T-cell (primary cell): Measurements from ENCODE around the gene NR3C1. TPM values are rescaled to one million over a fixed set of nuclear protein-coding genes. Genes with fewer than 3 reads are reported as not detected.
A peak's percentile ranks its signal among the peaks of the same experiment; 100 is the strongest.

Source experiments
- ATAC-seq, 4 experiments: fragments of 200-7000 bp in 3 of 4; fragments of 150-1000 bp in 1 of 4; cut with Tn5 transposase; replicated peaks in 1 of 4; 1 replicate in 3 of 4; 2 replicates in 1 of 4; pipeline ENCODE4 v1.10.0; 2021; ENCODE audit warnings: moderate library complexity in 3 of 4, mild to moderate bottlenecking in 2 of 4, moderate number of reproducible peaks in 1 of 4
- CTCF ChIA-PET, 2 donors: fragments of 300-600 bp; sonication (Branson Sonifier 250); formaldehyde crosslinking; loops; one replicate each; lab custom pipeline; 2022; ENCODE audit warnings: antibody characterized with exemption in 2 of 2; lab: Charles Lee
- POLR2A ChIA-PET, 2 donors: fragments of 300-600 bp; sonication (Branson Sonifier 250); formaldehyde crosslinking; loops; one replicate each; lab custom pipeline; 2022; ENCODE audit warnings: antibody characterized with exemption in 2 of 2; lab: Charles Lee
- DNase-seq, 35 experiments: peaks; one replicate each; pipeline versions ENCODE4 v3.0.0 to v3.0.0-alpha.2; 2013 to 2023
- H3K27ac ChIP-seq: one replicate; pipeline ENCODE4 v1.5.1; 2013; ENCODE audit warnings: low read length
- H3K27me3 ChIP-seq, 2 experiments: replicated peaks in 1 of 2; 1 replicate in 1 of 2; 2 replicates in 1 of 2; pipeline versions ENCODE4 v1.6.1 to v1.7.0; 2013; ENCODE audit warnings: low read length in 1 of 2, mixed read lengths in 1 of 2; ENCODE audit not compliant: control insufficient read depth in 2 of 2, insufficient read depth in 2 of 2; ENCODE audit errors: extremely low read depth in 1 of 2
- H3K36me3 ChIP-seq, 2 donors: 1 replicate in 1 of 2; 2 replicates in 1 of 2; pipeline versions ENCODE4 v1.6.1 to v1.7.0; 2013; ENCODE audit warnings: low read length in 1 of 2; ENCODE audit not compliant: control insufficient read depth in 2 of 2, insufficient read depth in 1 of 2; ENCODE audit errors: extremely low read depth in 1 of 2
- H3K4me1 ChIP-seq, 2 experiments: 1 replicate in 1 of 2; 2 replicates in 1 of 2; pipeline versions ENCODE4 v1.6.1 to v1.7.0; 2013; ENCODE audit warnings: low read length in 2 of 2, mixed read lengths in 1 of 2; ENCODE audit not compliant: insufficient read depth in 2 of 2, control insufficient read depth in 1 of 2; ENCODE audit errors: extremely low read depth in 1 of 2
- H3K4me3 ChIP-seq, 2 donors: 1 replicate in 1 of 2; 2 replicates in 1 of 2; pipeline versions ENCODE4 v1.5.1 to v1.7.0; 2013; ENCODE audit warnings: mild to moderate bottlenecking in 2 of 2, low read length in 1 of 2, moderate library complexity in 1 of 2; ENCODE audit not compliant: control insufficient read depth in 1 of 2; ENCODE audit errors: extremely low read depth in 1 of 2
- H3K9me3 ChIP-seq: 2 replicates; pipeline ENCODE4 v1.7.0; 2013
- H3K27ac Mint-ChIP-seq, 2 donors: one replicate each; pipeline ENCODE4 v1.8.0; 2020 to 2021; ENCODE audit warnings: mild to moderate bottlenecking in 2 of 2, mixed read lengths in 2 of 2
- H3K27me3 Mint-ChIP-seq, 2 donors: one replicate each; pipeline ENCODE4 v1.8.0; 2021 to 2022; ENCODE audit warnings: mixed read lengths in 2 of 2
- H3K36me3 Mint-ChIP-seq: one replicate; pipeline ENCODE4 v1.8.0; 2021; ENCODE audit warnings: mixed read lengths
- H3K4me1 Mint-ChIP-seq, 3 donors: one replicate each; pipeline ENCODE4 v1.8.0; 2020 to 2022; ENCODE audit warnings: mixed read lengths in 3 of 3, mild to moderate bottlenecking in 1 of 3
- H3K4me3 Mint-ChIP-seq, 3 donors: one replicate each; pipeline ENCODE4 v1.8.0; 2020 to 2022; ENCODE audit warnings: mild to moderate bottlenecking in 3 of 3, mixed read lengths in 3 of 3, moderate library complexity in 3 of 3
- H3K9me3 Mint-ChIP-seq, 3 donors: one replicate each; pipeline ENCODE4 v1.8.0; 2020 to 2022; ENCODE audit warnings: mixed read lengths in 3 of 3
- WGBS: methylation state at CpG from one replicate; pipeline ENCODE4 v1.1.5; 2013; ENCODE audit warnings: missing lambda C conversion rate; ENCODE audit not compliant: insufficient coverage; 5-methylcytosine and 5-hydroxymethylcytosine counted together
- total RNA-seq, 35 experiments: library from RNA in 6 of 35; stranded (reverse) in 6 of 35; fragments of 120-200 nt in 1 of 35; gene quantifications; one replicate each; pipeline versions ENCODE4 v1.2.1 to v1.2.4 and lab custom pipeline; 2013 to 2026

The NR3C1 gene
- total RNA-seq, 5 donors from 2014 or later (not counting 1 experiment from before 2014, with no cell fraction given) = 108 to 156 (median 122) TPM

- Mint-ChIP-seq H3K4me1 (peaks cover 26 to 41% (median 32%) of the 10 kb centered on the region in 3 donors), H3K27me3 (no peaks in the 10 kb centered on the region), H3K4me3 (peak overlapping the region; percentile 89 to 95 (median 92)), H3K9me3 (no peaks in the 10 kb centered on the region), H3K27ac (peak overlapping the region; percentile 96 to 99), H3K36me3 (peaks cover 18% of the 10 kb centered on the region)
- Histone ChIP-seq H3K36me3 (peaks cover 0 to 5% of the 10 kb centered on the region in 2 donors), H3K27me3 (no peaks in the 10 kb centered on the region), H3K27ac (peak overlapping the region; percentile 92), H3K4me3 (peak overlapping the region; percentile 62 to 97), H3K9me3 (no peaks in the 10 kb centered on the region), H3K4me1 (peaks cover 20 to 26% of the 10 kb centered on the region in 2 experiments)
- ATAC-seq (peak; percentile 26 to 52 (median 36)), DNase-seq (peak; percentile 80 to 95 (median 88))
- WGBS = 3% methylated on average over 41 of the region's 52 CpGs
- ChIA-PET CTCF (interaction anchor here (0.6 to 2.8 kb wide), 9 partner anchors 29 to 765 kb away, joined by 3 to 33 read pairs (median 5); partner anchors contain the start of genes KCTD16 (in 1 of the 2) and YIPF5 (in 1 of the 2)), POLR2A (interaction anchor here (0.6 to 1.8 kb wide), 15 partner anchors 9 to 1302 kb away, joined by 3 to 12 read pairs (median 5); partner anchors contain the start of genes KCTD16 (in 1 of the 2) and YIPF5 (in 1 of the 2))
Observed at GRCh38 chr5:143405063-143405848, 1.8 kb upstream of the NR3C1 start.

GRCh38 chr5:143404416-143405062 lies 1.1 kb upstream of the NR3C1 start:
- Mint-ChIP-seq H3K4me3 (peak overlapping the region; percentile 89 to 95 (median 92)), H3K27ac (peak overlapping the region; percentile 96 to 99), H3K36me3 (peaks cover 18% of the 10 kb centered on the region), H3K4me1 (peaks cover 33 to 41% (median 34%) of the 10 kb centered on the region in 3 donors), H3K27me3 (no peaks in the 10 kb centered on the region), H3K9me3 (no peaks in the 10 kb centered on the region)
- CTCF ChIA-PET = interaction anchor here (0.6 to 2.8 kb wide), 22 partner anchors 10 to 1841 kb away, joined by 3 to 33 read pairs (median 4); partner anchors contain the start of genes KCTD16 (in 1 of the 2) and YIPF5 (in 1 of the 2)
- Histone ChIP-seq H3K27ac (peak overlapping the region; percentile 92), H3K9me3 (no peaks in the 10 kb centered on the region), H3K4me1 (peaks cover 24 to 27% of the 10 kb centered on the region in 2 experiments), H3K4me3 (peak overlapping the region; percentile 62 to 97), H3K36me3 (peaks cover 0 to 12% of the 10 kb centered on the region in 2 donors), H3K27me3 (no peaks in the 10 kb centered on the region)
- ATAC-seq = peak; percentile 50 to 54 (median 50)
- WGBS = 0% methylated on average over 16 of the region's 41 CpGs
- DNase-seq = peak; percentile 60 to 87 (median 78)
- POLR2A ChIA-PET = interaction anchor here (0.6 to 2.0 kb wide), 21 partner anchors 9 to 1319 kb away, joined by 3 to 12 read pairs (median 5); partner anchors contain the start of genes KCTD16 (in 1 of the 2) and YIPF5 (in 1 of the 2)

GRCh38 chr5:143403334-143403592 lies 223 bp downstream of the NR3C1 start:
- ChIA-PET CTCF (interaction anchor here (0.6 to 2.8 kb wide), 10 partner anchors 10 to 602 kb away, joined by 3 to 33 read pairs (median 4); no protein-coding TSS in a partner anchor), POLR2A (interaction anchor here (0.6 to 2.0 kb wide), 9 partner anchors 9 to 789 kb away, joined by 3 to 9 read pairs (median 4); no protein-coding TSS in a partner anchor)
- peak; percentile 7 to 16 (median 14) for ATAC-seq
- Mint-ChIP-seq H3K27me3 (no peaks in the 10 kb centered on the region), H3K27ac (peak overlapping the region; percentile 66 to 73), H3K36me3 (peaks cover 30% of the 10 kb centered on the region), H3K9me3 (no peaks in the 10 kb centered on the region), H3K4me1 (peaks cover 45 to 51% (median 46%) of the 10 kb centered on the region in 3 donors), H3K4me3 (peak overlapping the region; percentile 89 to 95 (median 91))
- H3K4me1 ChIP-seq = peaks cover 29 to 30% of the 10 kb centered on the region in 2 experiments
- WGBS = 0% methylated on average over 26 of the region's 27 CpGs
- H3K36me3 ChIP-seq = peaks cover 0 to 13% of the 10 kb centered on the region in 2 donors
- no peaks in the 10 kb centered on the region for H3K9me3 ChIP-seq
- no peaks in the 10 kb centered on the region for H3K27me3 ChIP-seq
- peak overlapping the region; percentile 71 to 89 for H3K4me3 ChIP-seq
- H3K27ac ChIP-seq = peak overlapping the region; percentile 59
- DNase-seq = no peak

DNA sequence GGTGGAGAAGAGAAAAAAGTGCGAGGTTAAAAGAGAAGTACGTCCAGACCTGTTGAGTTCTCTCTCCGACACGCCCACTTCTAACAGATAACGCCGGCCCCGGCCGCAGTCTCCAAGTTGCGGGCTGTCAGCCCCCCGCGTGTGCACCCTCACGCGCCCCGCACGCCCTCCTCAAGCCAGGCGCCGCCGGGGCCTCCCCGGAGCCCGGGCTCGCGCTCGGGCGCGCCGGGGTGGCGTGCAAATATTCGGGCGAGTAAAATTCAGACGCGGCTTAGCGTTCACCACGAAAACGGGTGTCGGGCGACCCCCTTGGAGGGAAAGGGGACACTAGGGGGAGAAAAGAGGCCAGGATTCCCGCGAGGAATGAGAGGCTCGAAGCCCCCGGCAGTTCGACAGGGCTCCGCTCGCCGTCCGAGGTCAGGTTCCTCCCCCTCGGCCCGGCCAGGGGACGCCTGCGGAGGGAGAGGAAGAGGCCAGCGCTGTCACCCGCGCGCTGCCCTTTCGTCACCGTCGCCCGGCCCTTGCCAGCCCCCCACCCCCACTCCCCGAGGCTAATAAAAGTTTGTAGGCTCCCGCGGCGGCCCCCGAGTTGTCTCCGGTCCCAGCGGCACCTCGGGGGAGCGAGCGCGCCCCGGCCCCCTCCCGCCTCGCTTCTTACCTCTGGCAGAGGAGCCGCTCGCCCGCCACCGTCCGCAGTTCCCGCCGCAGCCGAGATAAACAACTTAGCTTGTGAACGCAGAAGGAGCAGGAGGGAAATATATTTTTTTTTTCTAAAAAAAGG lies 743 bp downstream of the NR3C1 start:
- Histone ChIP-seq H3K36me3 (peaks cover 0 to 13% of the 10 kb centered on the region in 2 donors), H3K9me3 (no peaks in the 10 kb centered on the region), H3K4me1 (peaks cover 29 to 33% of the 10 kb centered on the region in 2 experiments), H3K27ac (peak overlapping the region; percentile 59), H3K27me3 (no peaks in the 10 kb centered on the region), H3K4me3 (peak overlapping the region; percentile 71 to 89)
- peak overlapping the region; percentile 89 to 95 (median 91) for H3K4me3 Mint-ChIP-seq
- ChIA-PET CTCF (interaction anchor here (0.6 to 2.8 kb wide), 9 partner anchors 9 to 602 kb away, joined by 3 to 33 read pairs (median 4); no protein-coding TSS in a partner anchor), POLR2A (interaction anchor here (0.6 to 2.0 kb wide), 9 partner anchors 10 to 790 kb away, joined by 3 to 9 read pairs (median 4); no protein-coding TSS in a partner anchor)
- DNase-seq (peak in 34 of 35 experiments; percentile 22 to 68 (median 52)), ATAC-seq (peak in 2 of 4 experiments; percentile 0)
- H3K4me1 Mint-ChIP-seq = peaks cover 46 to 54% (median 49%) of the 10 kb centered on the region in 3 donors
- peaks cover 30% of the 10 kb centered on the region for H3K36me3 Mint-ChIP-seq
- H3K27me3 Mint-ChIP-seq = no peaks in the 10 kb centered on the region
- WGBS = under 1% methylated on average over 58 of the region's 80 CpGs
- no peaks in the 10 kb centered on the region for H3K9me3 Mint-ChIP-seq
- H3K27ac Mint-ChIP-seq = peak overlapping the region; percentile 74 to 75

DNA sequence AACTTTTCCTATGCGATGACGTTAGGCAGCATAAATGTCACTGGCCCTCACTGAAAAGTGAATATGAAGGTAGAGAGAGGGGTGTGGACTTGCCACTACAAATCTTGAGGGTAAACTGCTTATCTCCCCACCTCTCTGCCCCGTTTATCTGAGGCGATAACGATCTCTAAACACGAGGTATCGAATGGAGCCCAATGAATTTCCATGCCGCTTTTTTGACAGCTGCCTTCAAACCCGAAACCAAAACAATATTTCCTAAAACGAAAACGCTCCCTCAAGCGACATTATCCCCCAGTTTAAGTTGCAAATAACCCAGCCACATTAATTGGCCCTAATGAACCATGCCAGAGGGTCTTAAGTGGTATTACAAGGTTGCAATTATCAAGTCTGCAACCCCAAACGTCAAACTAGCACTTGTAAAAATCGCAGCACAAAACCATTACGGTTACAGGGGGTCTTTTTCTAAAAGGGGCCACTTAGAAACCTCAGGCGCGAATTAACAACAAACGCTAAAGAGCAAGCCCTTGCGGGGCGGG lies 1.4 kb downstream of the NR3C1 start:
- Histone ChIP-seq H3K4me3 (peak overlapping the region; percentile 71 to 89), H3K27me3 (no peaks in the 10 kb centered on the region), H3K36me3 (peaks cover 0 to 13% of the 10 kb centered on the region in 2 donors), H3K4me1 (peaks cover 29 to 38% of the 10 kb centered on the region in 2 experiments), H3K9me3 (no peaks in the 10 kb centered on the region), H3K27ac (peak overlapping the region; percentile 33)
- no peak for ATAC-seq
- Mint-ChIP-seq H3K4me3 (peak overlapping the region; percentile 89 to 95 (median 91)), H3K4me1 (peaks cover 52 to 60% (median 52%) of the 10 kb centered on the region in 3 donors), H3K27me3 (no peaks in the 10 kb centered on the region), H3K27ac (peak overlapping the region; percentile 74 to 75), H3K36me3 (peaks cover 33% of the 10 kb centered on the region), H3K9me3 (no peaks in the 10 kb centered on the region)
- CTCF ChIA-PET = interaction anchor here in 1 of 2 donors (0.6 to 0.7 kb wide), 2 partner anchors 44 to 398 kb away, joined by 3 to 6 read pairs; no protein-coding TSS in a partner anchor
- DNase-seq = peak in 1 of 35 experiments; percentile 52
- POLR2A ChIA-PET = interaction anchor here in 1 of 2 donors (0.6 kb wide), 2 partner anchors 418 to 420 kb away, joined by 3 to 16 read pairs; no protein-coding TSS in a partner anchor
- 0% methylated on average over 13 of the region's 20 CpGs for WGBS
